IMR-90 (cell line): Measurements from ENCODE around the gene TEX264. TPM values are rescaled to one million over a fixed set of nuclear protein-coding genes. Genes with fewer than 3 reads are reported as not detected.

Source experiments
- ATAC-seq: fragments of 200-7000 bp; cut with Tn5 transposase; 2 replicates; pipeline ENCODE4 v1.9.1; 2020; ENCODE audit warnings: low read depth, mild to moderate bottlenecking, moderate library complexity
- BruUV-seq: library from RNA; stranded (reverse); fragments of 400-500 nt; replicated peaks from 2 replicates; lab custom pipeline; 2021; lab: Mats Ljungman, UMichigan
- CTCF ChIA-PET: fragments of 300-600 bp; formaldehyde crosslinking; extraction: SDS; loops from one replicate; lab custom pipeline; 2021; ENCODE audit warnings: antibody characterized with exemption; lab: Yijun Ruan, JAX
- POLR2A ChIA-PET: fragments of 300-600 bp; sonication (Branson Sonifier 250); formaldehyde crosslinking; loops from one replicate; lab custom pipeline; 2022; ENCODE audit warnings: antibody characterized with exemption; ENCODE audit not compliant: unreplicated experiment; lab: Charles Lee
- DNase-seq: peaks from one replicate; pipeline ENCODE4 v3.0.0; 2013
- H2AFZ ChIP-seq: replicated peaks from 2 replicates; pipeline ENCODE3; 2013; ENCODE audit warnings: low read length, mild to moderate bottlenecking; ENCODE audit not compliant: poor library complexity
- H2AK5ac ChIP-seq: 2 replicates; pipeline ENCODE4 v1.6.1; 2013; ENCODE audit warnings: low read depth, low read length, inconsistent platforms
- H2AK9ac ChIP-seq: replicated peaks from 2 replicates; pipeline ENCODE3; 2013; ENCODE audit warnings: mild to moderate bottlenecking, low read depth, low read length, moderate library complexity; ENCODE audit not compliant: poor library complexity
- H2BK120ac ChIP-seq: 2 replicates; pipeline ENCODE4 v1.6.1; 2013; ENCODE audit warnings: low read depth, low read length, inconsistent platforms
- H2BK15ac ChIP-seq: 3 replicates; pipeline ENCODE4 v1.6.1; 2013; ENCODE audit warnings: low read depth, low read length, inconsistent platforms
- H2BK20ac ChIP-seq: 2 replicates; pipeline ENCODE4 v1.6.1; 2013; ENCODE audit warnings: low read depth, mild to moderate bottlenecking, inconsistent platforms, low read length, moderate library complexity
- H2BK5ac ChIP-seq: 2 replicates; pipeline ENCODE4 v1.6.1; 2013; ENCODE audit warnings: mild to moderate bottlenecking, low read depth, low read length, inconsistent platforms; ENCODE audit not compliant: poor library complexity, severe bottlenecking
- H3K14ac ChIP-seq: replicated peaks from 2 replicates; pipeline ENCODE4 v1.6.1; 2013; ENCODE audit warnings: low read depth, low read length, inconsistent platforms
- H3K18ac ChIP-seq: 2 replicates; pipeline ENCODE4 v1.6.1; 2013; ENCODE audit warnings: low read depth, low read length, control low read depth
- H3K23ac ChIP-seq: 2 replicates; pipeline ENCODE4 v1.6.1; 2013; ENCODE audit warnings: low read depth, low read length, inconsistent platforms
- H3K27ac ChIP-seq: 2 replicates; pipeline ENCODE4 v1.5.1; 2013; ENCODE audit warnings: mild to moderate bottlenecking, control low read depth, low read length; ENCODE audit not compliant: insufficient read depth
- H3K27me3 ChIP-seq: 2 replicates; pipeline ENCODE4 v1.6.1; 2013; ENCODE audit warnings: low read length; ENCODE audit not compliant: control insufficient read depth, insufficient read depth
- H3K36me3 ChIP-seq: 2 replicates; pipeline ENCODE4 v1.6.1; 2013; ENCODE audit warnings: low read length, mixed read lengths; ENCODE audit not compliant: control insufficient read depth, insufficient read depth
- H3K4ac ChIP-seq: 2 replicates; pipeline ENCODE4 v1.6.1; 2013; ENCODE audit warnings: low read depth, low read length, inconsistent platforms
- H3K4me1 ChIP-seq: 2 replicates; pipeline ENCODE4 v1.6.1; 2013; ENCODE audit warnings: low read length, mixed read lengths; ENCODE audit not compliant: control insufficient read depth, insufficient read depth
- H3K4me2 ChIP-seq: 2 replicates; pipeline ENCODE4 v1.6.1; 2013; ENCODE audit warnings: low read depth, mild to moderate bottlenecking, control low read depth, low read length, moderate library complexity
- H3K4me3 ChIP-seq: 2 replicates; pipeline ENCODE4 v1.5.1; 2013; ENCODE audit warnings: low read depth, mild to moderate bottlenecking, control low read depth, low read length, moderate library complexity; ENCODE audit not compliant: insufficient read depth
- H3K56ac ChIP-seq: 2 replicates; pipeline ENCODE4 v1.6.1; 2013; ENCODE audit warnings: low read length, inconsistent platforms; ENCODE audit not compliant: insufficient read depth; ENCODE audit errors: extremely low read depth
- H3K79me1 ChIP-seq, 2 experiments: 2 replicates each; pipeline ENCODE4 v1.6.1; 2013; ENCODE audit warnings: low read length in 2 of 2, inconsistent platforms in 1 of 2, low read depth in 1 of 2
- H3K9ac ChIP-seq: 2 replicates; pipeline ENCODE4 v1.6.1; 2013; ENCODE audit warnings: low read depth, low read length, control low read depth
- H3K9me1 ChIP-seq: 2 replicates; pipeline ENCODE4 v1.6.1; 2013; ENCODE audit warnings: low read length, inconsistent platforms; ENCODE audit not compliant: insufficient read depth
- H3K9me3 ChIP-seq: 2 replicates; pipeline ENCODE4 v1.6.1; 2013; ENCODE audit warnings: low read length; ENCODE audit not compliant: control insufficient read depth, insufficient read depth
- H4K20me1 ChIP-seq: 2 replicates; pipeline ENCODE4 v1.6.1; 2013; ENCODE audit warnings: low read length, inconsistent platforms; ENCODE audit not compliant: insufficient read depth
- H4K5ac ChIP-seq: 2 replicates; pipeline ENCODE4 v1.6.1; 2013; ENCODE audit warnings: mild to moderate bottlenecking, low read depth, low read length, control low read depth
- H4K8ac ChIP-seq, 2 experiments: 2 replicates each; pipeline ENCODE4 v1.6.1; 2013; ENCODE audit warnings: low read depth in 2 of 2, low read length in 2 of 2, control low read depth in 1 of 2, inconsistent platforms in 1 of 2
- H4K91ac ChIP-seq: 2 replicates; pipeline ENCODE4 v1.6.1; 2013; ENCODE audit warnings: low read depth, low read length, inconsistent platforms; ENCODE audit not compliant: insufficient read depth
- BHLHE40 ChIP-seq: fragments of 150-350 bp; IDR thresholded peaks from 2 replicates; pipeline ENCODE4 v1.6.1; 2016; ENCODE audit warnings: mild to moderate bottlenecking, low read depth, low read length
- CHD1 ChIP-seq: IDR thresholded peaks from 2 replicates; pipeline ENCODE4 v1.6.1; 2012; ENCODE audit warnings: low read depth, low read length, improper control_type of control experiment
- FOS ChIP-seq: fragments of 150-350 bp; IDR thresholded peaks from 2 replicates; pipeline ENCODE4 v1.6.1; 2016; ENCODE audit warnings: low read depth, low read length
- MAFK ChIP-seq: IDR thresholded peaks from 2 replicates; pipeline ENCODE4 v1.6.1; 2012; ENCODE audit warnings: low read depth, low read length, improper control_type of control experiment
- NFE2L2 ChIP-seq: fragments of 150-350 bp; IDR thresholded peaks from 2 replicates; pipeline ENCODE4 v1.6.1; 2016; ENCODE audit warnings: low read depth, mild to moderate bottlenecking, low read length
- SMC3 ChIP-seq: fragments of 150-350 bp; IDR thresholded peaks from 2 replicates; pipeline ENCODE4 v1.6.1; 2016; ENCODE audit warnings: low read depth, mild to moderate bottlenecking, antibody characterized with exemption, low read length, moderate library complexity
- WGBS, 2 experiments: methylation state at CpG; one replicate each; pipeline versions ENCODE4 v1.1.5 to v1.1.7; 2013; ENCODE audit warnings: missing lambda C conversion rate in 2 of 2; ENCODE audit not compliant: insufficient read length in 1 of 2; ENCODE audit errors: extremely low coverage in 2 of 2; 5-methylcytosine and 5-hydroxymethylcytosine counted together
- dilution Hi-C: fragments of 300-500 bp; cut with HindIII; formaldehyde crosslinking; loops from one replicate; pipeline ENCODE4 v1.14.3; 2018; ENCODE audit warnings: low sequenced_read_pairs; ENCODE audit not compliant: unreplicated experiment
- in situ Hi-C: fragments of 300-500 bp; cut with MboI; formaldehyde crosslinking; loops from 3 replicates; pipeline ENCODE4 v1.14.3; 2019; ENCODE audit warnings: low sequenced_read_pairs, inconsistent platforms, mixed read lengths
- intact Hi-C: fragments of 100-400 bp; cut with micrococcal nuclease; formaldehyde crosslinking; loops from 2 replicates; pipeline ENCODE4 v1.10.0; 2022
- polyA plus RNA-seq, 3 experiments: library from polyadenylated mRNA; depleted of rRNA; stranded (reverse); fragments of >200 nt; gene quantifications; 2 replicates each; pipeline ENCODE4 v1.2.3, GENCODE V29; 2012; ENCODE audit warnings: low replicate concordance in 1 of 3
- total RNA-seq: library from RNA; depleted of rRNA; stranded (reverse); fragments of >200 nt; gene quantifications from 2 replicates; pipeline ENCODE4 v1.2.3, GENCODE V29; 2012
- TF ChIP-seq, protein P1 (sequence below): fragments of 150-350 bp; IDR thresholded peaks from 2 replicates; pipeline ENCODE4 v1.6.1; 2017; ENCODE audit warnings: mild to moderate bottlenecking, antibody characterized with exemption, low read length, low read depth
- TF ChIP-seq, protein P2 (sequence below): fragments of 150-350 bp; IDR thresholded peaks from 2 replicates; pipeline ENCODE4 v1.6.1; 2016; ENCODE audit warnings: low read depth, mild to moderate bottlenecking, low read length, moderate library complexity, borderline replicate concordance

The TEX264 gene
- total and polyA plus RNA-seq, 2 of the 4 experiments (the other 2 are of a cell fraction) = 30.3 to 45.0 TPM

DNA sequence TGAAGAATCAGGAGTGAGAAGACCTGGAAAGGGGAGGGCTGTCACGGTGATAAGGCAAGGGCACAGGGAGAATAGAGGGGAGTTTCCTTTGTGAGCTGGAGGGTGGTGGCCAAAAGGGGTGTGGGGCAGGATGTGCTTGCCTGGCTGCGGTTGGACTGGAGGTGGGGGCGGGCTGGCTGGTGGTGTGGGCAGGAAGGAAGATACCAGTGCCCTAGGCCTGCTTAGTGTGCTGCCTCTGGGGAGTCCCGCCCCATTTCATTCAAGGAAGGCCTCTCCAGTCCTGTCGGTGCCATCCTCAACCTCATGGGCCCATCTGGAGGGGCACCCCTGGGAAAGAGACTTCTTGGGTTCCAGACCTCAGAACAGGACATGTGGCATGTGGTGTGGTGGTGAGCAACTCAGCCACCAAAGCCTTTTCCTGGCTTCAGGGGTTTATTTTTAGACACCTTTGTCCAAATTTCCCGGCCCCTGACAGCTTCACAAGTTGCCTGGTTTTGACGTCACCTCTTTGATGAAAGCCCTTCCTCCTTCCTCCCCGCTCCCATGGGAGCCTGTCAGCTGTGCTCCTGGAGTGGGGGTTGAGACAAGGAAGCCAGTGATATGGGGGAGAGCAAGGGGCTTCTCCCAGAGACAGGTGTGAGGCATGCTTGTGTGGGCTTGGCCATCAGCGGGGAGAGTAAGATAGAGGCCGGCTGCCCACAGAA is 15.6 kb downstream of the TEX264 start:
- Histone ChIP-seq H2AK5ac (no peak overlapping the region), H4K91ac (no peak overlapping the region), H2AK9ac (peak overlapping the region; percentile 23), H3K36me3 (peaks cover 28% of the 10 kb centered on the region), H3K27me3 (no peaks in the 10 kb centered on the region), H3K4me3 (no peak overlapping the region), H3K18ac (no peak overlapping the region), H4K5ac (no peak overlapping the region), H3K27ac (no peak overlapping the region), H2BK15ac (no peak overlapping the region), H3K9ac (no peak overlapping the region), H4K8ac (no peak overlapping the region), H2BK5ac (no peak overlapping the region), H3K4me1 (peaks cover 5% of the 10 kb centered on the region), H3K4me2 (no peak overlapping the region), H3K14ac (no peak overlapping the region), H3K9me1 (peaks cover 10% of the 10 kb centered on the region), H2AFZ (no peak overlapping the region), H3K56ac (no peak overlapping the region), H3K4ac (no peak overlapping the region), H3K9me3 (no peaks in the 10 kb centered on the region), H3K23ac (no peak overlapping the region), H3K79me1 (peaks cover 15 to 19% of the 10 kb centered on the region in 2 experiments; a peak in 3 of 4 replicates), H2BK120ac (no peak overlapping the region), H4K20me1 (peaks cover 23% of the 10 kb centered on the region), H2BK20ac (no peak overlapping the region)
- POLR2A ChIA-PET = no interaction called here
- in situ Hi-C loops (loop anchor here (25.0 kb wide), 1 partner anchor 1074 kb away; the partner anchor contains the start of genes CISH and MAPKAPK3), intact Hi-C loops (no loop called here), dilution Hi-C loops (no loop called here)
- DNase-seq = peak; percentile 8
- no peak for ATAC-seq
- no TSS peak for BruUV-seq
- TF ChIP-seq, protein P1, sequence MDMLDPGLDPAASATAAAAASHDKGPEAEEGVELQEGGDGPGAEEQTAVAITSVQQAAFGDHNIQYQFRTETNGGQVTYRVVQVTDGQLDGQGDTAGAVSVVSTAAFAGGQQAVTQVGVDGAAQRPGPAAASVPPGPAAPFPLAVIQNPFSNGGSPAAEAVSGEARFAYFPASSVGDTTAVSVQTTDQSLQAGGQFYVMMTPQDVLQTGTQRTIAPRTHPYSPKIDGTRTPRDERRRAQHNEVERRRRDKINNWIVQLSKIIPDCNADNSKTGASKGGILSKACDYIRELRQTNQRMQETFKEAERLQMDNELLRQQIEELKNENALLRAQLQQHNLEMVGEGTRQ = no peak
- no peak for TF ChIP-seq MAFK
- no peak for TF ChIP-seq SMC3
- no peak for TF ChIP-seq BHLHE40
- TF ChIP-seq NFE2L2 = no peak
- TF ChIP-seq CHD1 = no peak
- TF ChIP-seq FOS = no peak
- TF ChIP-seq, protein P2, sequence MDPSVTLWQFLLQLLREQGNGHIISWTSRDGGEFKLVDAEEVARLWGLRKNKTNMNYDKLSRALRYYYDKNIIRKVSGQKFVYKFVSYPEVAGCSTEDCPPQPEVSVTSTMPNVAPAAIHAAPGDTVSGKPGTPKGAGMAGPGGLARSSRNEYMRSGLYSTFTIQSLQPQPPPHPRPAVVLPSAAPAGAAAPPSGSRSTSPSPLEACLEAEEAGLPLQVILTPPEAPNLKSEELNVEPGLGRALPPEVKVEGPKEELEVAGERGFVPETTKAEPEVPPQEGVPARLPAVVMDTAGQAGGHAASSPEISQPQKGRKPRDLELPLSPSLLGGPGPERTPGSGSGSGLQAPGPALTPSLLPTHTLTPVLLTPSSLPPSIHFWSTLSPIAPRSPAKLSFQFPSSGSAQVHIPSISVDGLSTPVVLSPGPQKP = no peak
- 100% methylated on average over 2 of the region's 10 CpGs; no CpG with 5 or more reads in 1 of the 2 experiments for WGBS, 2 experiments
- CTCF ChIA-PET = interaction anchor here (0.8 to 1.6 kb wide), 2 partner anchors 11 to 17 kb away, joined by 3 to 6 read pairs; no protein-coding TSS in a partner anchor
